Neural progenitor cell (in vitro differentiated cells): ENCODE measurements around the gene NPC1. TPM values are rescaled to one million over a fixed set of nuclear protein-coding genes. Genes with fewer than 3 reads are reported as not detected.
"Not testable (repeated sequence)": the region's sequence is repeated elsewhere in the genome, so short reads cannot be mapped to it uniquely, and the experiment has no call there.

Experiments
- DNase-seq: peaks from one replicate; pipeline ENCODE4 v3.0.0-alpha.2; 2016; ENCODE audit warnings: low spot score
- H2AFZ ChIP-seq: fragments of 200-600 bp; sonication (generic); replicated peaks from 2 replicates; pipeline ENCODE4 v1.6.1; 2016; ENCODE audit warnings: antibody characterized with exemption
- H3F3A ChIP-seq: fragments of 200-600 bp; sonication (generic); 2 replicates; pipeline ENCODE4 v1.6.1; 2016; ENCODE audit warnings: antibody characterized with exemption, low read depth
- H3K27ac ChIP-seq: fragments of 200-600 bp; sonication (generic); 2 replicates; pipeline ENCODE4 v1.5.1; 2016; ENCODE audit warnings: mild to moderate bottlenecking
- H3K27me3 ChIP-seq: fragments of 200-600 bp; sonication (generic); 2 replicates; pipeline ENCODE4 v1.6.1; 2016; ENCODE audit warnings: mild to moderate bottlenecking, moderate library complexity
- H3K36me3 ChIP-seq: fragments of 200-600 bp; sonication (generic); 2 replicates; pipeline ENCODE4 v1.5.1; 2016
- H3K4me1 ChIP-seq: fragments of 200-600 bp; sonication (generic); 2 replicates; pipeline ENCODE4 v1.6.1; 2016; ENCODE audit warnings: mixed run types
- H3K4me2 ChIP-seq: fragments of 200-600 bp; sonication (generic); 2 replicates; pipeline ENCODE4 v1.6.1; 2016
- H3K4me3 ChIP-seq: fragments of 200-600 bp; sonication (generic); 2 replicates; pipeline ENCODE4 v1.5.1; 2016
- H3K79me2 ChIP-seq: fragments of 200-600 bp; sonication (generic); 2 replicates; pipeline ENCODE4 v1.6.1; 2016; ENCODE audit warnings: low read depth
- H3K9ac ChIP-seq: fragments of 200-600 bp; sonication (generic); 2 replicates; pipeline ENCODE4 v1.6.1; 2016
- H3K9me3 ChIP-seq: fragments of 200-600 bp; sonication (generic); 2 replicates; pipeline ENCODE4 v1.5.1; 2016; ENCODE audit warnings: low read depth
- H4K20me1 ChIP-seq: fragments of 200-600 bp; sonication (generic); 2 replicates; pipeline ENCODE4 v1.6.1; 2016; ENCODE audit warnings: low read depth
- H3K27ac Mint-ChIP-seq: 3 replicates; pipeline ENCODE4 v1.8.0; 2021; ENCODE audit warnings: mixed read lengths
- H3K27me3 Mint-ChIP-seq: 2 replicates; pipeline ENCODE4 v1.8.0; 2022; ENCODE audit warnings: low read depth, mild to moderate bottlenecking, inconsistent platforms, moderate library complexity, mixed read lengths; ENCODE audit not compliant: insufficient read depth
- H3K36me3 Mint-ChIP-seq: 3 replicates; pipeline ENCODE4 v1.8.0; 2021; ENCODE audit warnings: mixed read lengths
- H3K4me1 Mint-ChIP-seq: 3 replicates; pipeline ENCODE4 v1.8.0; 2021; ENCODE audit warnings: mixed read lengths
- H3K4me3 Mint-ChIP-seq: 3 replicates; pipeline ENCODE4 v1.8.0; 2021; ENCODE audit warnings: mild to moderate bottlenecking, moderate library complexity, mixed read lengths
- H3K9me3 Mint-ChIP-seq: 3 replicates; pipeline ENCODE4 v1.8.0; 2020; ENCODE audit warnings: mixed read lengths
- EZH2 ChIP-seq: fragments of 200-600 bp; sonication (generic); IDR thresholded peaks from 2 replicates; pipeline ENCODE4 v1.6.1; 2017; ENCODE audit warnings: antibody characterized with exemption, mild to moderate bottlenecking, moderate library complexity
- EZH2phosphoT487 ChIP-seq: fragments of 200-600 bp; sonication (generic); IDR thresholded peaks from 2 replicates; pipeline ENCODE4 v1.6.1; 2017; ENCODE audit warnings: antibody characterized with exemption
- total RNA-seq: library from RNA; depleted of rRNA; stranded (reverse); fragments of >200 nt; gene quantifications from 2 replicates; pipeline ENCODE4 v1.2.3, GENCODE V29; 2015; ENCODE audit warnings: low replicate concordance
- TF ChIP-seq, protein P1 (sequence below): fragments of 200-600 bp; sonication (generic); IDR thresholded peaks from 2 replicates; pipeline ENCODE4 v1.5.1; 2017; ENCODE audit warnings: antibody characterized with exemption, mild to moderate bottlenecking

Gene NPC1
- total RNA-seq, 1 donor from 2014 or later = 20.9 TPM

DNA sequence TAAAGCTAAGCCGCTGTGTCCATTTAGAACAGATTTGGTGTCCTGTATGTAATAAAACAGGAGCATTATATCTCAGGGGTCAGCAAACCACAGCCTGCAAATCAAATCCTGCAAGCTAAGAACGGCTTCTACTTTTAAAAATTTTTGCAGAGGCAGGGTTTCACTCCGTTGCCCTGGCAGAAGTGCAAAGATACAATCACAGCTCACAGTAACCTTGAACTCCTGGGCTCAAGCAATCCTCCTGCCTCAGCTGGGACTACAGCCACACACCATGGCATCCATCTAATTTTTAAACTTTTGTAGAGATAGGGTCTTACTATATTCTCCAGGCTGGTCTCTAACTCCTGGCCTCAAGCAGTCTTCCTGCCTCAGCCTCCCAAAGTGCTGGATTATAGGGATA, 28.6 kb upstream of the NPC1 start:
- Mint-ChIP-seq H3K9me3 (no peaks in the 10 kb centered on the region), H3K4me3 (no peak overlapping the region), H3K27me3 (peaks cover 17% of the 10 kb centered on the region), H3K4me1 (peaks cover 10% of the 10 kb centered on the region), H3K27ac (no peak overlapping the region), H3K36me3 (no peaks in the 10 kb centered on the region)
- H3K27me3 ChIP-seq = peaks cover 33% of the 10 kb centered on the region
- H3K4me3 ChIP-seq = no peak overlapping the region
- no peaks in the 10 kb centered on the region for H3K79me2 ChIP-seq
- H3K27ac ChIP-seq = no peak overlapping the region
- no peak for DNase-seq
- H3K36me3 ChIP-seq = no peaks in the 10 kb centered on the region
- no peak for TF ChIP-seq EZH2phosphoT487
- no peak for TF ChIP-seq EZH2
- TF ChIP-seq, protein P1, sequence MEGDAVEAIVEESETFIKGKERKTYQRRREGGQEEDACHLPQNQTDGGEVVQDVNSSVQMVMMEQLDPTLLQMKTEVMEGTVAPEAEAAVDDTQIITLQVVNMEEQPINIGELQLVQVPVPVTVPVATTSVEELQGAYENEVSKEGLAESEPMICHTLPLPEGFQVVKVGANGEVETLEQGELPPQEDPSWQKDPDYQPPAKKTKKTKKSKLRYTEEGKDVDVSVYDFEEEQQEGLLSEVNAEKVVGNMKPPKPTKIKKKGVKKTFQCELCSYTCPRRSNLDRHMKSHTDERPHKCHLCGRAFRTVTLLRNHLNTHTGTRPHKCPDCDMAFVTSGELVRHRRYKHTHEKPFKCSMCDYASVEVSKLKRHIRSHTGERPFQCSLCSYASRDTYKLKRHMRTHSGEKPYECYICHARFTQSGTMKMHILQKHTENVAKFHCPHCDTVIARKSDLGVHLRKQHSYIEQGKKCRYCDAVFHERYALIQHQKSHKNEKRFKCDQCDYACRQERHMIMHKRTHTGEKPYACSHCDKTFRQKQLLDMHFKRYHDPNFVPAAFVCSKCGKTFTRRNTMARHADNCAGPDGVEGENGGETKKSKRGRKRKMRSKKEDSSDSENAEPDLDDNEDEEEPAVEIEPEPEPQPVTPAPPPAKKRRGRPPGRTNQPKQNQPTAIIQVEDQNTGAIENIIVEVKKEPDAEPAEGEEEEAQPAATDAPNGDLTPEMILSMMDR = no peak
- H3K4me2 ChIP-seq = no peak overlapping the region
- H2AFZ ChIP-seq = no peak overlapping the region
- H4K20me1 ChIP-seq = peaks cover 17% of the 10 kb centered on the region
- H3F3A ChIP-seq = peaks cover 3% of the 10 kb centered on the region
- no peak overlapping the region for H3K9ac ChIP-seq
- H3K4me1 ChIP-seq = peaks cover 20% of the 10 kb centered on the region
- H3K9me3 ChIP-seq = no peaks in the 10 kb centered on the region

DNA sequence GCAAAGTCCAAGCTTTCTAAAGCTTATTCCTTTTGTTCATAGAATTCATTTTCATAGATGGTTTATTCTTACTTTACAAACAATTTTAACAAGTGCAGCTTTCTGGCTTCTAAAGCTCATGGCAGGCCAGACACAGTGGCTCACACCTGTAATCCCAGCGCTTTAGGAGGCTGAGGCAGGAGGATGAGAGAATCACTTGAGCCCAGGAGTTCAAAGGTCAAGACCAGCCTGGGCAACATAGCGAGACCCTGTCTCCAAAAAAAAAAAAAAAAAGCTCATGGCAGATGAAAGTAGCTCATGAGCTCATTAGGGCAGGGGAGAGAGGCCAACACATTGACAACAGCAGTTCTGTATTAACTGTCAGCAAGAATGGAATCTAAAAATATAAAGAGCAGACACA, 28.1 kb upstream of the NPC1 start:
- peaks cover 7% of the 10 kb centered on the region for H3K4me1 Mint-ChIP-seq
- TF ChIP-seq EZH2 = no peak
- TF ChIP-seq EZH2phosphoT487 = no peak
- TF ChIP-seq, protein P1 = no peak
- Histone ChIP-seq H2AFZ (no peak overlapping the region), H3K36me3 (no peaks in the 10 kb centered on the region), H4K20me1 (peaks cover 12% of the 10 kb centered on the region), H3K27me3 (peaks cover 28% of the 10 kb centered on the region), H3K4me1 (peaks cover 19% of the 10 kb centered on the region), H3K9me3 (no peaks in the 10 kb centered on the region), H3K4me3 (no peak overlapping the region), H3F3A (peaks cover 3% of the 10 kb centered on the region), H3K9ac (no peak overlapping the region), H3K27ac (no peak overlapping the region), H3K4me2 (no peak overlapping the region), H3K79me2 (no peaks in the 10 kb centered on the region)
- no peaks in the 10 kb centered on the region for H3K36me3 Mint-ChIP-seq
- no peak for DNase-seq
- H3K27me3 Mint-ChIP-seq = peaks cover 14% of the 10 kb centered on the region
- H3K9me3 Mint-ChIP-seq = no peaks in the 10 kb centered on the region
- H3K27ac Mint-ChIP-seq = no peak overlapping the region
- no peak overlapping the region for H3K4me3 Mint-ChIP-seq

DNA sequence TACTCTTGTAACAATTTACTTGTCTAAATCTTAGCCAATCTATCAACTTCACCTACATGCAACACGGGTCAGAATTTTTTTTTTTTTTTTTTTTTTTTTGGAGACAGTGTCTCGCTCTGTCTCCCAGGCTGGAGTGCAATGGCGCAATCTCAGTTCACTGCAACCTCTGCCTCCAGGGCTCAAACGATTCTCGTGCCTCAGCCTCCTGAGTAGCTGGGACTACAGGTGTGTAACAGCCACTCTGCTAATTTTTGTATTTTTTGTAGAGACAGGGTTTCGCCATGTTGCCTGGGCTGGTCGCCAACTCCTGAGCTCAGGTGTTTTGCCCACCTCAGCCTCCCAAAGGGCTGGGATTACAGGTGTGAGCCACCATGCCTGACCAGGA, 26.8 kb upstream of the NPC1 start:
- not testable (repeated sequence) for H3K27ac ChIP-seq, H3K36me3 Mint-ChIP-seq, H3K27me3 Mint-ChIP-seq, H3K9me3 ChIP-seq, H3K79me2 ChIP-seq, H4K20me1 ChIP-seq, H3K9ac ChIP-seq, H3K4me1 ChIP-seq, H3K4me2 ChIP-seq, H2AFZ ChIP-seq, DNase-seq, H3F3A ChIP-seq, H3K36me3 ChIP-seq, H3K4me1 Mint-ChIP-seq, H3K27ac Mint-ChIP-seq, H3K4me3 ChIP-seq, H3K9me3 Mint-ChIP-seq, H3K4me3 Mint-ChIP-seq
- H3K27me3 ChIP-seq = peaks cover 15% of the 10 kb centered on the region

DNA sequence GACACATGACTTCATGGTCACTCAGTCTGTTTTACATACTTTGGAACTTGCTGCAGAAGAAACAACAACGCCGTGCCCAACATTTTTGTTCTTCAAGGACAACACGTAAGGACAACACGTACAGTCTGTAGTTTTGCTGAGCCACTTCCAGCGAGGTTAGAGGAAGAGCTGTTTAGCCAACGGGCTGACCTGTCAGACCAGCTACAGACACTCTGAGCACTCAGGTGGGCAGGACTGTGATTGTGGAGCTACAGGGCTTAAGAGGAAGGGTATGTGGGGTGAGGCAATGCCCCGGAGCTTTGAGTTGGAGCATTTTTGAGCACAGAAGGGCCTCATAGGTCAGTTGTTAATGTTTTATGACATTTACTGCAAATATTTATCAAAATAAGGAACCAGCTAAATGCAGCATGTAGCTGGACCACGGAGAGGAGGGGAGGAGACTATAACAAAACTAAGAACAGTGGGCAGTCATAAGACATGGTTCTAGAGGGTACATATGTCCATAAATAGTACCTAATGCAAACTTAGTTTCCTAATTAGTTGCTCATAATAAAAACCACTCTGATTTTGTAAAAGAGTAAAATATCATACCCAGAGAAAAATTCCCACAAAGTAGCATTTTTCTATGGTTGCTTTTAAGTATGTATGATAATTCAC, 26.3 kb upstream of the NPC1 start:
- no peak overlapping the region for H3K27ac Mint-ChIP-seq

More for the DNA sequence above, 26.3 kb upstream of the NPC1 start:
- no peak overlapping the region for H3K27ac ChIP-seq
- H3K9me3 Mint-ChIP-seq = no peaks in the 10 kb centered on the region
- no peaks in the 10 kb centered on the region for H3K36me3 ChIP-seq
- H2AFZ ChIP-seq = no peak overlapping the region
- peaks cover under 1% of the 10 kb centered on the region for H3K4me1 ChIP-seq
- peaks cover 10% of the 10 kb centered on the region for H3K27me3 ChIP-seq
- no peaks in the 10 kb centered on the region for H3K36me3 Mint-ChIP-seq
- no peaks in the 10 kb centered on the region for H3K79me2 ChIP-seq
- no peaks in the 10 kb centered on the region for H3K9me3 ChIP-seq
- H3F3A ChIP-seq = no peaks in the 10 kb centered on the region
- DNase-seq = no peak
- H3K4me3 Mint-ChIP-seq = no peak overlapping the region
- TF ChIP-seq EZH2 (no peak), EZH2phosphoT487 (no peak)
- TF ChIP-seq, protein P1 = no peak
- no peak overlapping the region for H3K4me3 ChIP-seq
- peaks cover 1% of the 10 kb centered on the region for H4K20me1 ChIP-seq
- H3K4me2 ChIP-seq = no peak overlapping the region
- no peak overlapping the region for H3K9ac ChIP-seq
- no peaks in the 10 kb centered on the region for H3K4me1 Mint-ChIP-seq
- H3K27me3 Mint-ChIP-seq = peaks cover 2% of the 10 kb centered on the region
